T-helper 2 cell (primary cell): Measurements from ENCODE around the gene WASF3.
A peak's percentile ranks its signal among the peaks of the same experiment; 100 is the strongest.
"Not testable (repeated sequence)": the region's sequence is repeated elsewhere in the genome, so short reads cannot be mapped to it uniquely, and the experiment has no call there.

Source experiments
- DNase-seq, 5 experiments: peaks; one replicate each; pipeline versions ENCODE4 v3.0.0 to v3.0.0-alpha.2; 2012 to 2022

Gene WASF3

GRCh38 chr13:26719356-26719945 is 162.0 kb downstream of the WASF3 start:
- no peak for DNase-seq

GRCh38 chr13:26721251-26722121 is 164.0 kb downstream of the WASF3 start:
- peak in 2 of 5 experiments; percentile 42 to 77 for DNase-seq

- no peak for DNase-seq
These were observed 164.8 kb downstream of the WASF3 start for GRCh38 chr13:26722321-26722720.

- not testable (repeated sequence) for DNase-seq
These were observed 166.1 kb downstream of the WASF3 start for GRCh38 chr13:26723620-26724019.

GRCh38 chr13:26726684-26727083 is 169.2 kb downstream of the WASF3 start:
- DNase-seq, result no peak

GRCh38 chr13:26727122-26727521 is 169.6 kb downstream of the WASF3 start:
- no peak for DNase-seq

GRCh38 chr13:26727633-26728032 is 170.2 kb downstream of the WASF3 start:
- no peak for DNase-seq

GRCh38 chr13:26735677-26736076 is 178.2 kb downstream of the WASF3 start:
- no peak for DNase-seq
